GM19240 (cell line): Measurements from ENCODE around the gene RAD51B.
A peak's percentile ranks its signal among the peaks of the same experiment; 100 is the strongest.

Source experiments
- DNase-seq: peaks from one replicate; pipeline ENCODE4 v3.0.0; 2011; ENCODE audit warnings: low spot score; ENCODE audit not compliant: insufficient read length

RAD51B gene

GRCh38 chr14:68713782-68714181 lies 894.2 kb downstream of the RAD51B start:
- no peak for DNase-seq

GRCh38 chr14:68714991-68715924 lies 895.7 kb downstream of the RAD51B start:
- DNase-seq: no peak

- no peak for DNase-seq
Observed at GRCh38 chr14:68716698-68717097, 897.1 kb downstream of the RAD51B start.

GRCh38 chr14:68718023-68718990 lies 898.7 kb downstream of the RAD51B start:
- DNase-seq: no peak

GRCh38 chr14:68719634-68720384 lies 900.2 kb downstream of the RAD51B start:
- no peak for DNase-seq

GRCh38 chr14:68722186-68722585 lies 902.6 kb downstream of the RAD51B start:
- no peak for DNase-seq

GRCh38 chr14:68722968-68723566 lies 903.5 kb downstream of the RAD51B start:
- DNase-seq: no peak

- no peak for DNase-seq
Observed at GRCh38 chr14:68723808-68724268, 904.3 kb downstream of the RAD51B start.

GRCh38 chr14:68724914-68725313 lies 905.3 kb downstream of the RAD51B start:
- DNase-seq: no peak

GRCh38 chr14:68726093-68726695 lies 906.6 kb downstream of the RAD51B start:
- no peak for DNase-seq

- no peak for DNase-seq
Observed at GRCh38 chr14:68727315-68728047, 907.9 kb downstream of the RAD51B start.

- no peak for DNase-seq
Observed at GRCh38 chr14:68728342-68729106, 908.9 kb downstream of the RAD51B start.

GRCh38 chr14:68729556-68729955 lies 910.0 kb downstream of the RAD51B start:
- DNase-seq: no peak

- DNase-seq: no peak
Observed at GRCh38 chr14:68730348-68730747, 910.8 kb downstream of the RAD51B start.

GRCh38 chr14:68730811-68731425 lies 911.3 kb downstream of the RAD51B start:
- no peak for DNase-seq

GRCh38 chr14:68733086-68733914 lies 913.7 kb downstream of the RAD51B start:
- no peak for DNase-seq

GRCh38 chr14:68734231-68734732 lies 914.7 kb downstream of the RAD51B start:
- peak; percentile 19 for DNase-seq
